HG02571 (cell line): ENCODE data around the gene CD63.

ENCODE experiments used
- ATAC-seq: cut with Tn5 transposase; IDR thresholded peaks from one replicate; pipeline ENCODE4 v1.9.1; 2021; ENCODE audit warnings: mild to moderate bottlenecking, moderate library complexity; ENCODE audit not compliant: unreplicated experiment

The CD63 gene

GRCh38 chr12:55692631-55693322 lies 36.0 kb downstream of the CD63 start:
- ATAC-seq: no peak

GRCh38 chr12:55688716-55689655 lies 39.8 kb downstream of the CD63 start:
- no peak for ATAC-seq

GRCh38 chr12:55687746-55688145 lies 41.1 kb downstream of the CD63 start:
- no peak for ATAC-seq

GRCh38 chr12:55686366-55687010 lies 42.3 kb downstream of the CD63 start:
- ATAC-seq: no peak

GRCh38 chr12:55685671-55686070 lies 43.1 kb downstream of the CD63 start:
- no peak for ATAC-seq

- ATAC-seq: no peak
Observed at GRCh38 chr12:55684761-55685370, 43.9 kb downstream of the CD63 start.

GRCh38 chr12:55683676-55684075 lies 45.1 kb downstream of the CD63 start:
- no peak for ATAC-seq

GRCh38 chr12:55682087-55682796 lies 46.6 kb downstream of the CD63 start:
- ATAC-seq: no peak

GRCh38 chr12:55681142-55682077 lies 47.4 kb downstream of the CD63 start:
- ATAC-seq: no peak

- no peak for ATAC-seq
Observed at GRCh38 chr12:55679691-55680090, 49.1 kb downstream of the CD63 start.

- no peak for ATAC-seq
Observed at GRCh38 chr12:55676707-55677106, 52.1 kb downstream of the CD63 start.

- no peak for ATAC-seq
Observed at GRCh38 chr12:55675666-55676065, 53.1 kb downstream of the CD63 start.
